ENCODE data around the gene IGFBP2. TPM values are rescaled to one million over a fixed set of nuclear protein-coding genes. Genes with fewer than 3 reads are reported as not detected.

IGFBP2 gene
- total and polyA plus RNA-seq, 4 donors, result 88.8 to 1,119 (median 352) TPM

DNA sequence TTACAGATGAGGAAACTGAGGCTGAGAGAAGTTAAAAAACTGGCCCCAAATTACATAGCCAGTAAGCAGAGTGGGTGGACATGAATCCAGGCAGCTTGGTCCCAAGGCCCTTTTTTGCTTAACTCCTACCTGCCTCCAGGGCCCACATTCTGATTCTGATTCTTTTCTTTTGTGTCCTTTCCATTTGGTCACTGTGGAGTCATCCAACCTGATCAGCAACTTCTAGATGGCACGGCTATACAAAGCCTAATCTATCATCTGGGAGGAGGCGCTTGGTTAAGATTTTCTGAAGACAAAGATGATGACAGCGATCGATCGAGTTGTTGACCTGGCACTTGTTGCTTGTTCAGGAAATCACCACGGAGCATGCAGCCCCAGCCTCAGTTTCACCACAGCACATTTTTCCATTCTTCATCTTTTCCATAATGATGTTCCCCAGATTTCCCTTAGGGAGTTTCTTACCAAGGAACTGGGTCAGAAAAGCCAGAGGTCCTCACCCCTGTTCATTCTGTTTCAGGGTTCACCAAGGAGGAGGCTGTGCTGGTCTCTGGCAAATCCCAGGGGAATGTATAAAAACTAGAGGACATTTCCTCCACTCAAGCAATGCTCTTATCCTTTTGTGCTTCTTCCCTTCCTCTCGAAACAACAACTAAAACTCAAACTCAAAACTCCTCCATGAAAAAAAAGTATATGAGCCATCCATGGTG, 6.9 kb upstream of the IGFBP2 start (continued):
- TF ChIP-seq, protein P1, sequence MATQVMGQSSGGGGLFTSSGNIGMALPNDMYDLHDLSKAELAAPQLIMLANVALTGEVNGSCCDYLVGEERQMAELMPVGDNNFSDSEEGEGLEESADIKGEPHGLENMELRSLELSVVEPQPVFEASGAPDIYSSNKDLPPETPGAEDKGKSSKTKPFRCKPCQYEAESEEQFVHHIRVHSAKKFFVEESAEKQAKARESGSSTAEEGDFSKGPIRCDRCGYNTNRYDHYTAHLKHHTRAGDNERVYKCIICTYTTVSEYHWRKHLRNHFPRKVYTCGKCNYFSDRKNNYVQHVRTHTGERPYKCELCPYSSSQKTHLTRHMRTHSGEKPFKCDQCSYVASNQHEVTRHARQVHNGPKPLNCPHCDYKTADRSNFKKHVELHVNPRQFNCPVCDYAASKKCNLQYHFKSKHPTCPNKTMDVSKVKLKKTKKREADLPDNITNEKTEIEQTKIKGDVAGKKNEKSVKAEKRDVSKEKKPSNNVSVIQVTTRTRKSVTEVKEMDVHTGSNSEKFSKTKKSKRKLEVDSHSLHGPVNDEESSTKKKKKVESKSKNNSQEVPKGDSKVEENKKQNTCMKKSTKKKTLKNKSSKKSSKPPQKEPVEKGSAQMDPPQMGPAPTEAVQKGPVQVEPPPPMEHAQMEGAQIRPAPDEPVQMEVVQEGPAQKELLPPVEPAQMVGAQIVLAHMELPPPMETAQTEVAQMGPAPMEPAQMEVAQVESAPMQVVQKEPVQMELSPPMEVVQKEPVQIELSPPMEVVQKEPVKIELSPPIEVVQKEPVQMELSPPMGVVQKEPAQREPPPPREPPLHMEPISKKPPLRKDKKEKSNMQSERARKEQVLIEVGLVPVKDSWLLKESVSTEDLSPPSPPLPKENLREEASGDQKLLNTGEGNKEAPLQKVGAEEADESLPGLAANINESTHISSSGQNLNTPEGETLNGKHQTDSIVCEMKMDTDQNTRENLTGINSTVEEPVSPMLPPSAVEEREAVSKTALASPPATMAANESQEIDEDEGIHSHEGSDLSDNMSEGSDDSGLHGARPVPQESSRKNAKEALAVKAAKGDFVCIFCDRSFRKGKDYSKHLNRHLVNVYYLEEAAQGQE (IDR thresholded peaks at IDR 0.05), result no peak
- TF ChIP-seq FOXA2 (IDR thresholded peaks at IDR 0.05) (no peak), HNF4G (IDR thresholded peaks at IDR 0.05) (no peak), YY1 (IDR thresholded peaks at IDR 0.05) (no peak), GABPA (IDR thresholded peaks at IDR 0.05 in 1 of 2, conservative IDR thresholded peaks at IDR 0.05 in 1 of 2) (no peak)
- TF ChIP-seq, protein P2, sequence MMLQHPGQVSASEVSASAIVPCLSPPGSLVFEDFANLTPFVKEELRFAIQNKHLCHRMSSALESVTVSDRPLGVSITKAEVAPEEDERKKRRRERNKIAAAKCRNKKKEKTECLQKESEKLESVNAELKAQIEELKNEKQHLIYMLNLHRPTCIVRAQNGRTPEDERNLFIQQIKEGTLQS (IDR thresholded peaks at IDR 0.05), result no peak

DNA sequence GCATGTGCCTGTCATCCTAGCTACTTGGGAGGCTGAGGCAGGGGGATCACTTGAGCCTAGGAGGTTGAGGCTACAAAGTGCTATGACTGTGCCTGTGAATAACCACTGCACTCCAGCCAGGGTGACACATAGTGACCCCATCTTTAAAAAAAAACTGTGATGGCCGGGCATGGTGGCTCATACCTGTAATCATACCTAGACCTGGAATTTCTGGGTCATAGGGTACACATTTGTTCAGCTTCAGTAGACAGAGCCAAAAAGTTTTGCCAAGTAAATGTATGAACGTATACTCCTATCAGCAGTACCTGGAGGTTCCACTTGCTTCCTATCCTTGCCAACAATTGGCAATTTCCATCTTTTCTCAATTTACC, 6.4 kb upstream of the IGFBP2 start:
- Histone ChIP-seq H3K9ac (ENCODE audit: low read depth in 1 of 2, low read length in 2 of 2) (no peak overlapping the region), H3K4me1 (ENCODE audit: control insufficient read depth in 4 of 4, insufficient read depth in 4 of 4, low read length in 3 of 4) (peaks cover 0 to 2% (median under 1%) of the 10 kb centered on the region in 4 donors), H3K36me3 (ENCODE audit: control insufficient read depth in 4 of 4, insufficient read depth in 3 of 4, low read depth in 1 of 4, low read length in 3 of 4) (no peaks in the 10 kb centered on the region), H3K27me3 (ENCODE audit: control insufficient read depth in 4 of 4, insufficient read depth in 4 of 4, low read length in 3 of 4) (no peaks in the 10 kb centered on the region), H3K27ac (ENCODE audit: low read depth in 1 of 2, low read length in 2 of 2) (no peak overlapping the region), H3K9me3 (ENCODE audit: control insufficient read depth in 4 of 4, low read length in 3 of 4) (peaks cover 0 to 2% (median 0%) of the 10 kb centered on the region in 4 donors), H3K4me3 (ENCODE audit: low read depth in 1 of 3, low read length in 3 of 3) (no peak overlapping the region)
- DNase-seq (ENCODE audit: low spot score), result no peak
- TF ChIP-seq TAF1 (conservative IDR thresholded peaks at IDR 0.05) (no peak), GABPA (IDR thresholded peaks at IDR 0.05 in 1 of 2, conservative IDR thresholded peaks at IDR 0.05 in 1 of 2) (no peak), NR2F2 (IDR thresholded peaks at IDR 0.05) (no peak), HNF4G (IDR thresholded peaks at IDR 0.05) (no peak)
- TF ChIP-seq, protein P3, sequence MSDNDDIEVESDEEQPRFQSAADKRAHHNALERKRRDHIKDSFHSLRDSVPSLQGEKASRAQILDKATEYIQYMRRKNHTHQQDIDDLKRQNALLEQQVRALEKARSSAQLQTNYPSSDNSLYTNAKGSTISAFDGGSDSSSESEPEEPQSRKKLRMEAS (IDR thresholded peaks at IDR 0.05), result no peak
- 64% methylated on average over 2 of the region's 2 CpGs for WGBS

DNA sequence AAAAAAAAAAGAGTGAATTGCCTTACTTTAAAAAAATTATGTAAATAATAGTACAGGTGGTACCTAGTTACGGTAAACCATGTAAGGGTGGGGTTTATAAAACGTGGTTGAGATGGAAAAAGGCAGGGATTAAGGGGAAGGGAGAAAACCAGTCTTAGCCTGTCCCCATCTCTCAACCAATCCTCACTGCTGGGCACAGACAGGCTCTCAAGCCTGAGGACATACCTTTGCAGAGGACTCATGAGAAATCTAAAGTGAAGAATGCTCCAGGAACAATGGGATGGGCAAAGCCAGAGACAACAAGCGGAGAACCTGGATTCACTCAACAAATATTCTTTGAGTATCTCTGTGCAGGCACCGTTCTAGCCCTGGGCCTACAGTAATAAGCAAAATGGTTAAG, 3.4 kb upstream of the IGFBP2 start:
- H3K4me1 ChIP-seq (ENCODE audit: control insufficient read depth in 4 of 4, insufficient read depth in 4 of 4, low read length in 3 of 4), result peaks cover 4 to 13% (median 9%) of the 10 kb centered on the region in 4 donors
- H3K9me3 ChIP-seq (ENCODE audit: control insufficient read depth in 4 of 4, low read length in 3 of 4), result no peaks in the 10 kb centered on the region
- H3K36me3 ChIP-seq (ENCODE audit: control insufficient read depth in 4 of 4, insufficient read depth in 3 of 4, low read depth in 1 of 4, low read length in 3 of 4), result no peaks in the 10 kb centered on the region
- H3K9ac ChIP-seq (ENCODE audit: low read depth in 1 of 2, low read length in 2 of 2), result no peak overlapping the region
- TF ChIP-seq EGR1 (IDR thresholded peaks at IDR 0.05; ENCODE audit: low read depth in 2 of 2) (no peak), HNF4A (conservative IDR thresholded peaks at IDR 0.05) (no peak), FOXA1 (IDR thresholded peaks at IDR 0.05) (no peak), HNF4G (IDR thresholded peaks at IDR 0.05) (no peak), GABPA (IDR thresholded peaks at IDR 0.05 in 1 of 2, conservative IDR thresholded peaks at IDR 0.05 in 1 of 2) (no peak), FOXA2 (IDR thresholded peaks at IDR 0.05) (no peak), SP1 (IDR thresholded peaks at IDR 0.05) (no peak), NR2F2 (IDR thresholded peaks at IDR 0.05) (no peak)
- TF ChIP-seq, protein P2 (IDR thresholded peaks at IDR 0.05), result no peak
- TF ChIP-seq, protein P4, sequence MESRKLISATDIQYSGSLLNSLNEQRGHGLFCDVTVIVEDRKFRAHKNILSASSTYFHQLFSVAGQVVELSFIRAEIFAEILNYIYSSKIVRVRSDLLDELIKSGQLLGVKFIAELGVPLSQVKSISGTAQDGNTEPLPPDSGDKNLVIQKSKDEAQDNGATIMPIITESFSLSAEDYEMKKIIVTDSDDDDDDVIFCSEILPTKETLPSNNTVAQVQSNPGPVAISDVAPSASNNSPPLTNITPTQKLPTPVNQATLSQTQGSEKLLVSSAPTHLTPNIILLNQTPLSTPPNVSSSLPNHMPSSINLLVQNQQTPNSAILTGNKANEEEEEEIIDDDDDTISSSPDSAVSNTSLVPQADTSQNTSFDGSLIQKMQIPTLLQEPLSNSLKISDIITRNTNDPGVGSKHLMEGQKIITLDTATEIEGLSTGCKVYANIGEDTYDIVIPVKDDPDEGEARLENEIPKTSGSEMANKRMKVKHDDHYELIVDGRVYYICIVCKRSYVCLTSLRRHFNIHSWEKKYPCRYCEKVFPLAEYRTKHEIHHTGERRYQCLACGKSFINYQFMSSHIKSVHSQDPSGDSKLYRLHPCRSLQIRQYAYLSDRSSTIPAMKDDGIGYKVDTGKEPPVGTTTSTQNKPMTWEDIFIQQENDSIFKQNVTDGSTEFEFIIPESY (IDR thresholded peaks at IDR 0.05), result no peak
- TF ChIP-seq, protein P5, sequence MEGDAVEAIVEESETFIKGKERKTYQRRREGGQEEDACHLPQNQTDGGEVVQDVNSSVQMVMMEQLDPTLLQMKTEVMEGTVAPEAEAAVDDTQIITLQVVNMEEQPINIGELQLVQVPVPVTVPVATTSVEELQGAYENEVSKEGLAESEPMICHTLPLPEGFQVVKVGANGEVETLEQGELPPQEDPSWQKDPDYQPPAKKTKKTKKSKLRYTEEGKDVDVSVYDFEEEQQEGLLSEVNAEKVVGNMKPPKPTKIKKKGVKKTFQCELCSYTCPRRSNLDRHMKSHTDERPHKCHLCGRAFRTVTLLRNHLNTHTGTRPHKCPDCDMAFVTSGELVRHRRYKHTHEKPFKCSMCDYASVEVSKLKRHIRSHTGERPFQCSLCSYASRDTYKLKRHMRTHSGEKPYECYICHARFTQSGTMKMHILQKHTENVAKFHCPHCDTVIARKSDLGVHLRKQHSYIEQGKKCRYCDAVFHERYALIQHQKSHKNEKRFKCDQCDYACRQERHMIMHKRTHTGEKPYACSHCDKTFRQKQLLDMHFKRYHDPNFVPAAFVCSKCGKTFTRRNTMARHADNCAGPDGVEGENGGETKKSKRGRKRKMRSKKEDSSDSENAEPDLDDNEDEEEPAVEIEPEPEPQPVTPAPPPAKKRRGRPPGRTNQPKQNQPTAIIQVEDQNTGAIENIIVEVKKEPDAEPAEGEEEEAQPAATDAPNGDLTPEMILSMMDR (IDR thresholded peaks at IDR 0.05; ENCODE audit: low read depth, low read length, missing input control), result no peak
- WGBS, result 90% methylated on average over 4 of the region's 4 CpGs
- H3K27ac ChIP-seq (ENCODE audit: low read depth in 1 of 2, low read length in 2 of 2), result no peak overlapping the region
- H3K4me3 ChIP-seq (ENCODE audit: low read depth in 1 of 3, low read length in 3 of 3), result no peak overlapping the region
- no peaks in the 10 kb centered on the region for H3K27me3 ChIP-seq (ENCODE audit: control insufficient read depth in 4 of 4, insufficient read depth in 4 of 4, low read length in 3 of 4)
- DNase-seq (ENCODE audit: low spot score), result no peak
